GM12875 (cell line): ENCODE data around the gene CTPS2.

Experiments
- H3K4me3 ChIP-seq: one replicate; pipeline ENCODE4 v1.5.1; 2011; ENCODE audit warnings: low read depth, low read length, control low read depth
- TF ChIP-seq, protein P1 (sequence below): IDR thresholded peaks from 2 replicates; pipeline ENCODE4 v1.5.1; 2011; ENCODE audit warnings: low read depth, mild to moderate bottlenecking, control low read depth, inconsistent platforms, low read length, moderate library complexity, borderline replicate concordance; ENCODE audit not compliant: insufficient read depth

The CTPS2 gene

GRCh38 chrX:16695079-16695676 is 17.3 kb downstream of the CTPS2 start:
- no peak overlapping the region for H3K4me3 ChIP-seq
- TF ChIP-seq, protein P1, sequence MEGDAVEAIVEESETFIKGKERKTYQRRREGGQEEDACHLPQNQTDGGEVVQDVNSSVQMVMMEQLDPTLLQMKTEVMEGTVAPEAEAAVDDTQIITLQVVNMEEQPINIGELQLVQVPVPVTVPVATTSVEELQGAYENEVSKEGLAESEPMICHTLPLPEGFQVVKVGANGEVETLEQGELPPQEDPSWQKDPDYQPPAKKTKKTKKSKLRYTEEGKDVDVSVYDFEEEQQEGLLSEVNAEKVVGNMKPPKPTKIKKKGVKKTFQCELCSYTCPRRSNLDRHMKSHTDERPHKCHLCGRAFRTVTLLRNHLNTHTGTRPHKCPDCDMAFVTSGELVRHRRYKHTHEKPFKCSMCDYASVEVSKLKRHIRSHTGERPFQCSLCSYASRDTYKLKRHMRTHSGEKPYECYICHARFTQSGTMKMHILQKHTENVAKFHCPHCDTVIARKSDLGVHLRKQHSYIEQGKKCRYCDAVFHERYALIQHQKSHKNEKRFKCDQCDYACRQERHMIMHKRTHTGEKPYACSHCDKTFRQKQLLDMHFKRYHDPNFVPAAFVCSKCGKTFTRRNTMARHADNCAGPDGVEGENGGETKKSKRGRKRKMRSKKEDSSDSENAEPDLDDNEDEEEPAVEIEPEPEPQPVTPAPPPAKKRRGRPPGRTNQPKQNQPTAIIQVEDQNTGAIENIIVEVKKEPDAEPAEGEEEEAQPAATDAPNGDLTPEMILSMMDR: peak; percentile 83

GRCh38 chrX:16687514-16687913 is 25.0 kb downstream of the CTPS2 start:
- TF ChIP-seq, protein P1: no peak
- no peak overlapping the region for H3K4me3 ChIP-seq

DNA sequence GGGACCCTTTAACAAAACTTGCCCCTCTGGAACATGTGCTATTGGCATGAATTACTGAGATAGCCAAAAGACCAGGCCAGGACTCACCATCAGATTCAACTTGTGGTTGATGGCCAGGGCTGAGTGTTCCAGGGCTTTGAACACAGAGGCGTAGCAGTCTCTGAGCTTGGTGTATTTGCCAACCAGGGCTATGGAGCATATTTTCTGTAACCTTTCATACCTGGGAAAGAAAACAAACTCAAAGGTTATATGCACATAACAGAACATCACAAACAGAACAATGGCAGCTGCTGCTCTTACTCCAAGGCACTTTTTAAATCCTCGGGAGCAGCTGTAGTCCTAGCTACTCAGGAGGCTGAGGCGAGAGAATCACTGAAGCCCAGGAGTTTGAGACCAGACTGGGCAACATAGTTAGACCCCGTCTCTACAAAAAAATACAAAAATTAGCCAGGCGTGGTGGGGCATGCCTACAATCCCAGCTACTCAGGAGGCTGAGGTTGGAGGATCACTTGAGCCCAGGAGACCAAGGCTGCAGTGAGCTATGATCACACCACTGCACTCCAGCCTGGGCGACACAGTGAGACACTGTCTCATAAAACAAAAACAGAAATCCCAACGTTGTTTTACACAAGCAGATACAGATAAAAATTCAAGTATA is 29.3 kb downstream of the CTPS2 start:
- no peak overlapping the region for H3K4me3 ChIP-seq
- TF ChIP-seq, protein P1: no peak

DNA sequence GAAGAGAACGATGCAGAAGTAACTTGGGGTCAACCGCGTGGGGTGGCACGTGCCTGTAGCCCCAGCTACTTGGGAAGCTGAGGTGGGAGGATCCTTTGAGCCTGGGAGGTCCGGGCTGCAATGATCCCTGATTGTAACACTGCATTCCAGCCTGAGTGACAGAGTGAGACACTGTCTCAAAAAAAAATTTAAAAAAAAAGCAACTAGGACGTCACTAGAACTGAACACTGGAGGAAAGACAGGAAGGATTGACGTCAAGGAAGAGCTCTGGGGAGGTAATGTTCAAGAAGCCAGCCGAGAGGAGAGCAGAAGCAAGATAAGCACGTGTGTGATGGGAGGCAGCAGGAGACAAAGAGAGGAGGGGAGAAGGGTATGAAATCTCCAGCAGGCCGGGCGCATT is 33.8 kb downstream of the CTPS2 start:
- no peak overlapping the region for H3K4me3 ChIP-seq
- TF ChIP-seq, protein P1: no peak

DNA sequence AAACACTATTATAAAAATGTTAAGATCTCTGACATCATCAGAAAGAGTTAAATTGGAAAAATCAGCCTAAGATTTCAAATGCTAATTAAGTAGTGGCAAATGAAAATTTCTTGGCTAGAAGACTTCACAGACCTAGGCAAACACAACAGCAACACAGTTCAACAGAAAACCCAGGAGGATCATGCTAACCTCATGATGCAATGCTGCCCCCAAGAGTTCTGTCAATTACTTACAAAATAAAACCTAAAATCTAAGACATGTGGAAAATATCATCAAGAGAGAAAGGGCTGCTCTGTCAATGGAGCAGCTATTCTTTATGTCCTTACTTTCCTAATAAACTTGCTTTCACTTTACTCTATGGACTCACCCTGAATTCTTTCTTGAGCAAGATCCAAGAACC is 41.5 kb downstream of the CTPS2 start:
- TF ChIP-seq, protein P1: no peak
- no peak overlapping the region for H3K4me3 ChIP-seq

DNA sequence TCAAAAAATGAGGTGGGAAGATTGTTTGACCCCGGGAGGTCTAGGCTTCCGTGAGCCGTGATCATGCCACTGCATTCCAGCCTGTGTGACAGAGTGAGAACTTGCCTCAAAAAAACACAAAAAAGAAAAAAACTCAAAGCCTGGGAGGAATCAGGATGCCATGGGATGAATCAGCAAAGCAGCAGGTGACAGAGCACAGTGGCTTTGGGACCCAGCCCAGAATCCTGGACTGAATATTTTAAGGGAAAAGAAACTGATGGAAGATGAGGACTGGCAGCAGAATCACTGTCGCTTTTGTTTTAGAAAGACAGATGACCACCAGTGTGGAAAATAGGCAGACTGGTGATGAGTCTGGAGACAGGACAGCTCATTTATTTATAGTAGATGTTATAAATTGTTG is 45.9 kb downstream of the CTPS2 start:
- no peak overlapping the region for H3K4me3 ChIP-seq
- TF ChIP-seq, protein P1: no peak

DNA sequence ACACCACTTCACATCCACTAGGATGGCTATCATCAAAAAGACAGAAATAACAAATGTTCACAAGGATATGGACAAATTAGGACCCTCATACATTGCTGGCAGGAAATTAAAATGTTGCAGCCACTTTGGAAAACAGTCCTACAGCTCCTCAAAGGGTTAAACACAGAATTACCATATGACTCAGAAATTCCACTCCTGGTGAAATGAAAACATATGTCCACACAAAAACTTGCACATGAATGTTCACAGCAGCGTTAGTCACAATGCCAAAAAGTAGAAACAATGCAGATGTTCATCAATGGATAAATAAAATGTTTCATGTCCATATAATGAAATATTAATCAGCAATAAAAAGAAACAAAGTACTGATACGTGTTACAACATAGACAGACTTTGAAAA is 47.4 kb downstream of the CTPS2 start:
- no peak overlapping the region for H3K4me3 ChIP-seq
- TF ChIP-seq, protein P1: no peak
